Activated T-cell treated with anti-CD3 and anti-CD28 coated beads for 24 hours (primary cell): ENCODE data around the gene CREB5.
"Not testable (repeated sequence)": the region's sequence is repeated elsewhere in the genome, so short reads cannot be mapped to it uniquely, and the experiment has no call there.

Experiments used
- DNase-seq: peaks from one replicate; pipeline ENCODE4 v3.0.0-alpha.2; 2020; ENCODE audit warnings: low read depth

The CREB5 gene

GRCh38 chr7:28550580-28551186 lies 138.4 kb downstream of the CREB5 start:
- DNase-seq, result no peak

GRCh38 chr7:28551331-28551730 lies 139.0 kb downstream of the CREB5 start:
- DNase-seq, result no peak

GRCh38 chr7:28551766-28552165 lies 139.4 kb downstream of the CREB5 start:
- DNase-seq, result not testable (repeated sequence)

GRCh38 chr7:28554802-28555471 lies 142.6 kb downstream of the CREB5 start:
- no peak for DNase-seq

GRCh38 chr7:28556025-28556424 lies 143.7 kb downstream of the CREB5 start:
- DNase-seq, result no peak

GRCh38 chr7:28556671-28557070 lies 144.4 kb downstream of the CREB5 start:
- DNase-seq, result no peak

GRCh38 chr7:28558236-28558635 lies 145.9 kb downstream of the CREB5 start:
- no peak for DNase-seq

- DNase-seq, result no peak
Measured at GRCh38 chr7:28560767-28561166, 148.4 kb downstream of the CREB5 start.

- no peak for DNase-seq
Measured at GRCh38 chr7:28564033-28564432, 151.7 kb downstream of the CREB5 start.

- no peak for DNase-seq
Measured at GRCh38 chr7:28564755-28565374, 152.5 kb downstream of the CREB5 start.

- DNase-seq, result no peak
Measured at GRCh38 chr7:28565980-28566379, 153.7 kb downstream of the CREB5 start.

GRCh38 chr7:28570113-28570969 lies 158.0 kb downstream of the CREB5 start:
- no peak for DNase-seq

GRCh38 chr7:28570970-28571288 lies 158.6 kb downstream of the CREB5 start:
- no peak for DNase-seq

- no peak for DNase-seq
Measured at GRCh38 chr7:28571405-28571804, 159.1 kb downstream of the CREB5 start.

GRCh38 chr7:28572321-28573058 lies 160.2 kb downstream of the CREB5 start:
- DNase-seq, result no peak

- no peak for DNase-seq
Measured at GRCh38 chr7:28573059-28573553, 160.8 kb downstream of the CREB5 start.

GRCh38 chr7:28573651-28574301 lies 161.5 kb downstream of the CREB5 start:
- DNase-seq, result no peak

GRCh38 chr7:28575241-28575643 lies 162.9 kb downstream of the CREB5 start:
- no peak for DNase-seq

GRCh38 chr7:28576656-28577055 lies 164.3 kb downstream of the CREB5 start:
- no peak for DNase-seq

- no peak for DNase-seq
Measured at GRCh38 chr7:28579571-28579970, 167.3 kb downstream of the CREB5 start.

GRCh38 chr7:28580665-28581064 lies 168.3 kb downstream of the CREB5 start:
- no peak for DNase-seq
